Keratinocyte (primary cell): ENCODE measurements around the gene BAZ1A.

Experiments
- EZH2 ChIP-seq: IDR thresholded peaks from one replicate; pipeline ENCODE4 v1.6.1; 2012; ENCODE audit warnings: inconsistent platforms, mild to moderate bottlenecking, low read length, moderate library complexity
- TF ChIP-seq, protein P1 (sequence below), 3 experiments: IDR thresholded peaks in 1 of 3; conservative IDR thresholded peaks in 1 of 3; optimal IDR thresholded peaks in 1 of 3; 2 replicates in 2 of 3; 3 replicates in 1 of 3; pipeline versions ENCODE3 to v1.5.1; 2011; ENCODE audit warnings: low read length in 3 of 3, mild to moderate bottlenecking in 3 of 3, moderate library complexity in 2 of 3, control low read depth in 1 of 3, inconsistent platforms in 1 of 3; ENCODE audit not compliant: insufficient read depth in 2 of 3; ENCODE audit errors: extremely low read depth in 1 of 3

DNA sequence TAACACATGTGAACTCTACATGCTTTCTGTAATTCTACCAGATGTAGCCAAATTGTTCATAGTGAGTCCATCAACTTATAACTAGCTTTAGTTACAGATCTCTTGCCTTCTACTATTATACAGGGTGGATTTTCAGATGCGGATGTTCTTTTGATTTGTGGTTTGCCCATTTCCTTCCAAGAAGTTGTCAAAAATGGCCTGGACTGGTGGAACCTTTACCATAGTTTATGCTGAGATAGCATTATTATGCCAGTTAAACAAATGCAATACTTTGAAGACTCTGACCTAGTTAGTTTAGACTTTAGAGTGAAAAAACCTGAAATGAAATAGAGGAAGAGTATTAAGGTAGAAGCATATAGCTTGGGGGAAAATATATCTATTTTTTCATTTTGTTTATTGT, 133.3 kb downstream of the BAZ1A start:
- TF ChIP-seq EZH2 = no peak
- TF ChIP-seq, protein P1, sequence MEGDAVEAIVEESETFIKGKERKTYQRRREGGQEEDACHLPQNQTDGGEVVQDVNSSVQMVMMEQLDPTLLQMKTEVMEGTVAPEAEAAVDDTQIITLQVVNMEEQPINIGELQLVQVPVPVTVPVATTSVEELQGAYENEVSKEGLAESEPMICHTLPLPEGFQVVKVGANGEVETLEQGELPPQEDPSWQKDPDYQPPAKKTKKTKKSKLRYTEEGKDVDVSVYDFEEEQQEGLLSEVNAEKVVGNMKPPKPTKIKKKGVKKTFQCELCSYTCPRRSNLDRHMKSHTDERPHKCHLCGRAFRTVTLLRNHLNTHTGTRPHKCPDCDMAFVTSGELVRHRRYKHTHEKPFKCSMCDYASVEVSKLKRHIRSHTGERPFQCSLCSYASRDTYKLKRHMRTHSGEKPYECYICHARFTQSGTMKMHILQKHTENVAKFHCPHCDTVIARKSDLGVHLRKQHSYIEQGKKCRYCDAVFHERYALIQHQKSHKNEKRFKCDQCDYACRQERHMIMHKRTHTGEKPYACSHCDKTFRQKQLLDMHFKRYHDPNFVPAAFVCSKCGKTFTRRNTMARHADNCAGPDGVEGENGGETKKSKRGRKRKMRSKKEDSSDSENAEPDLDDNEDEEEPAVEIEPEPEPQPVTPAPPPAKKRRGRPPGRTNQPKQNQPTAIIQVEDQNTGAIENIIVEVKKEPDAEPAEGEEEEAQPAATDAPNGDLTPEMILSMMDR (optimal IDR thresholded peaks at IDR 0.05 in 1 of 3, IDR thresholded peaks at IDR 0.05 in 1 of 3, conservative IDR thresholded peaks at IDR 0.05 in 1 of 3; ENCODE audit: extremely low read depth in 1 of 3, insufficient read depth in 2 of 3, low read length in 3 of 3) = no peak
